ENCODE measurements around the gene DIAPH3.

The DIAPH3 gene

GRCh38 chr13:59963383-59963782, 200.3 kb downstream of the DIAPH3 start:
- DNase-seq (ENCODE audit: low read depth), result no peak

GRCh38 chr13:59962343-59962742, 201.4 kb downstream of the DIAPH3 start:
- DNase-seq (ENCODE audit: low read depth), result no peak

- no peak for DNase-seq (ENCODE audit: low read depth)
Measured at GRCh38 chr13:59960683-59961082, 203.0 kb downstream of the DIAPH3 start.

GRCh38 chr13:59957438-59957837, 206.3 kb downstream of the DIAPH3 start:
- no peak for DNase-seq (ENCODE audit: low read depth)

GRCh38 chr13:59954601-59955000, 209.1 kb downstream of the DIAPH3 start:
- no peak for DNase-seq (ENCODE audit: low read depth)

- DNase-seq (ENCODE audit: low read depth), result no peak
Measured at GRCh38 chr13:59951011-59951410, 212.7 kb downstream of the DIAPH3 start.

- no peak for DNase-seq (ENCODE audit: low read depth)
Measured at GRCh38 chr13:59950266-59950665, 213.5 kb downstream of the DIAPH3 start.

- DNase-seq (ENCODE audit: low read depth), result no peak
Measured at GRCh38 chr13:59948686-59949085, 215.0 kb downstream of the DIAPH3 start.

GRCh38 chr13:59946944-59947343, 216.8 kb downstream of the DIAPH3 start:
- no peak for DNase-seq (ENCODE audit: low read depth)

- no peak for DNase-seq (ENCODE audit: low read depth)
Measured at GRCh38 chr13:59931621-59932020, 232.1 kb downstream of the DIAPH3 start.

GRCh38 chr13:59924256-59924655, 239.5 kb downstream of the DIAPH3 start:
- no peak for DNase-seq (ENCODE audit: low read depth)

GRCh38 chr13:59915252-59915651, 248.5 kb downstream of the DIAPH3 start:
- DNase-seq (ENCODE audit: low read depth), result no peak

- DNase-seq (ENCODE audit: low read depth), result no peak
Measured at GRCh38 chr13:59914556-59914955, 249.2 kb downstream of the DIAPH3 start.

- DNase-seq (ENCODE audit: low read depth), result no peak
Measured at GRCh38 chr13:59906413-59907049, 257.2 kb downstream of the DIAPH3 start.

GRCh38 chr13:59901191-59901590, 262.5 kb downstream of the DIAPH3 start:
- DNase-seq (ENCODE audit: low read depth), result peak; percentile 71

- no peak for DNase-seq (ENCODE audit: low read depth)
Measured at GRCh38 chr13:59898066-59898465, 265.7 kb downstream of the DIAPH3 start.

- no peak for DNase-seq (ENCODE audit: low read depth)
Measured at GRCh38 chr13:59893266-59893665, 270.5 kb downstream of the DIAPH3 start.

- no peak for DNase-seq (ENCODE audit: low read depth)
Measured at GRCh38 chr13:59891053-59891452, 272.7 kb downstream of the DIAPH3 start.

GRCh38 chr13:59890054-59890453, 273.7 kb downstream of the DIAPH3 start:
- no peak for DNase-seq (ENCODE audit: low read depth)

GRCh38 chr13:59888408-59888807, 275.3 kb downstream of the DIAPH3 start:
- DNase-seq (ENCODE audit: low read depth), result no peak

GRCh38 chr13:59885076-59885475, 278.7 kb downstream of the DIAPH3 start:
- no peak for DNase-seq (ENCODE audit: low read depth)

- no peak for DNase-seq (ENCODE audit: low read depth)
Measured at GRCh38 chr13:59883885-59884284, 279.8 kb downstream of the DIAPH3 start.

GRCh38 chr13:59880468-59880867, 283.3 kb downstream of the DIAPH3 start:
- no peak for DNase-seq (ENCODE audit: low read depth)

GRCh38 chr13:59879281-59879680, 284.4 kb downstream of the DIAPH3 start:
- no peak for DNase-seq (ENCODE audit: low read depth)

- DNase-seq (ENCODE audit: low read depth), result no peak
Measured at GRCh38 chr13:59877933-59878332, 285.8 kb downstream of the DIAPH3 start.

Data from CMK (cell line).